Superior temporal gyrus (tissue), 1 donor: ENCODE measurements around the gene PRAMEF1.
"Not testable (repeated sequence)": the region's sequence is repeated elsewhere in the genome, so short reads cannot be mapped to it uniquely, and the experiment has no call there.

Source experiments
- DNase-seq: peaks from one replicate; pipeline ENCODE4 v3.0.0-alpha.2; 2016; ENCODE audit errors: extremely low spot score

The PRAMEF1 gene, protein sequence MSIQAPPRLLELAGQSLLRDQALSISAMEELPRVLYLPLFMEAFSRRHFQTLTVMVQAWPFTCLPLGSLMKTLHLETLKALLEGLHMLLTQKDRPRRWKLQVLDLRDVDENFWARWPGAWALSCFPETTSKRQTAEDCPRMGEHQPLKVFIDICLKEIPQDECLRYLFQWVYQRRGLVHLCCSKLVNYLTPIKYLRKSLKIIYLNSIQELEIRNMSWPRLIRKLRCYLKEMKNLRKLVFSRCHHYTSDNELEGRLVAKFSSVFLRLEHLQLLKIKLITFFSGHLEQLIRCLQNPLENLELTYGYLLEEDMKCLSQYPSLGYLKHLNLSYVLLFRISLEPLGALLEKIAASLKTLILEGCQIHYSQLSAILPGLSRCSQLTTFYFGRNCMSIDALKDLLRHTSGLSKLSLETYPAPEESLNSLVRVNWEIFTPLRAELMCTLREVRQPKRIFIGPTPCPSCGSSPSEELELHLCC

DNA sequence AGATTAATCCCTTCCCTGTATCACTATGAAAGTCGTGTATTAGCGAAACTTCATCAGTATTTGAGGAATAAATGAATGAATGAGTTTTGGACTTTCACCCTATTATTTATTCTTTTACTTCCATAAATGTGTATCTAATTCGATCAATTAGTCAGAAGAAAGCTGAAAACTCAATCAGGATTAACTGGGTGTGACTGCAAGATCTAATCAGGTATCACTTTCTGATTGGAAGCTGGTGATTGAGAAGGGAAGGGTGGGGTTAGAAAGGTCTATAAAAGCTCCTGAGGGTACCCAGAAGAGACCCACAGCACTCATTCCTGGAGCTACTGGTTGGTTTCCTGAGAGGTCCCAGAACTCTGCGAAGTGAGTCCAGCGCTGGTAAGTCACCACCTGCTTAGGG lies at the start of gene PRAMEF1:
TSS of gene PRAMEF1 (plus strand) at position 301 of the 400 bp plus-strand sequence. CDS start 1,831 bp downstream, outside the sequence.
- DNase-seq = not testable (repeated sequence)

DNA sequence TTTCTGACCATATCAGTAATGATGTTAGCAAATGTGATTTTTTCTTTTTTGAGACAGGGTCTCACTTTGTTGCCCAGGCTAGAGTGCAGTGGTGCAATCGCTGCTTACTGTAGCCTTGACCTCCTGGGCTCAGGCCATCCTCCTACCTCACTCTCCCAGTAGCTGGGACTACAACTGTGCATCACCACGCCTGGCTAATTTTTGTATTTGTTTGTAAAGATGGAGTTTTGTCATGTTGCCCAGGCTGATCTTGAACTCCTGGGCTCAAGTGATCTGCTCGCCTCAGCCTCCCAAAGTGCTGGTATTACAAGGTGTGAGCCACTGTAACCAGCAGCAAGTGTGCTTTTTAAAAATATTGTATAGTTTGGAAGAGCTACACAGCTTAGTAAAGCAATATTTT lies 49.3 kb upstream of the PRAMEF1 start:
- DNase-seq = no peak

DNA sequence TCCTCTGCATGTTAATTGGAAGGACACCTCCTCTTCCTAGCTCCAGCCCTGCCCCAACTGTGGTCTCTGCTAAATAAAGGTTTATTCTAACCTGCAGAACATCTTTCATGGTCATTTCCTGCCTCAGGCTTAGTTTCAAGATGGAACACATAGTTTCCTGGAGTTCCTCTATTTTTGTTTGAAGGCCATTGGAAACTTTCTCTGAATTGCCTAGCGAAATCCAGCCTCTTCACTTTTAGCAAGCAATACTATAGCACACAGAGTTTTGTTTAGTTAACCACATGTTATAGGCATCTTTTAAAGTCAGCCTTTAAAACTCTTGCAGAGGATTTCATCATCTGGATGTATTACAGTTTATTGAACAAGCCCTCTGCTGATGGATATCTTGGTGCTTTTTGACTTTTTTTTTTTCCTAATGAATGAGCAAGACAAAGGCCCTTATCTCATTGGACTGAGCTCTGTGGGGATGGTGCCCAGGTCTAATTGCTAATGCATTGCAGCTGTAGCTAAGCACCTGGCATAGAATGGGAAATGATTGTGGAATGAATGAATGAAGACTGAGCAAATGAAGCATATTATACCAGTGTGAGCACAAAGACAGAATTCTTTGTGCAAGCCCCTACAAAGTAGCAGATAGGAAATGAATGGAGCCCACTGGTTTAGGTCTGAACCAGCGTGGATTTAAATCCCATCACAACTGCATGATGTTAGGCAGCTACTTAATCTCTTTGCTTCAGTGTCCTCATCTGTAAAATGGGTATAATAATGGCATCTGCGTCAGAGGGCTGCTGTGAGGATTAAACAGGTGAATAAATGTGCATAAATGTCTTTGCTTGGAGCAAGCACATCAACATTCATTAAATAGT lies 45.8 kb upstream of the PRAMEF1 start:
- no peak for DNase-seq

DNA sequence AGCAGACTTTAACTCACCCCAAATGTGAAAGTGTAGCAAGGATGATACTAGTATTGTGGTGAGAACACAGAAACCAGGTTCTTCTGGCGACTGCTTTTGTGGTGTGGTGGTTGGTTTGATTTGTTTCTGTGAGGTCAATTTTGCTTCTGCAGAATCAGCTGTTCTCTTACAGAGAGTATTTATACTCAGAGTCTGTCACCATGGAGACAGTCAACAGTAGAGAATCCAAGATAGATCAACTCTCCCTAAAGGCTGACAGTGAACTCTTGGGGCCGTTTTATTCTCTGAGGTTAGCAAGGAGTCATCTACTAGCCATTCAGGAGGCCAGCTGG lies 45.2 kb upstream of the PRAMEF1 start, which contains the start of gene CFAP107:
TSS of gene CFAP107 (plus strand) at position 209 of the 332 bp plus-strand sequence. CDS start 231 bp downstream, outside the sequence.
- no peak for DNase-seq

GRCh38 chr1:12748778-12749355 lies 42.3 kb upstream of the PRAMEF1 start:
- DNase-seq = no peak

GRCh38 chr1:12754738-12755137 lies 36.5 kb upstream of the PRAMEF1 start:
- no peak for DNase-seq

GRCh38 chr1:12756273-12756672 lies 34.9 kb upstream of the PRAMEF1 start:
- DNase-seq = no peak

DNA sequence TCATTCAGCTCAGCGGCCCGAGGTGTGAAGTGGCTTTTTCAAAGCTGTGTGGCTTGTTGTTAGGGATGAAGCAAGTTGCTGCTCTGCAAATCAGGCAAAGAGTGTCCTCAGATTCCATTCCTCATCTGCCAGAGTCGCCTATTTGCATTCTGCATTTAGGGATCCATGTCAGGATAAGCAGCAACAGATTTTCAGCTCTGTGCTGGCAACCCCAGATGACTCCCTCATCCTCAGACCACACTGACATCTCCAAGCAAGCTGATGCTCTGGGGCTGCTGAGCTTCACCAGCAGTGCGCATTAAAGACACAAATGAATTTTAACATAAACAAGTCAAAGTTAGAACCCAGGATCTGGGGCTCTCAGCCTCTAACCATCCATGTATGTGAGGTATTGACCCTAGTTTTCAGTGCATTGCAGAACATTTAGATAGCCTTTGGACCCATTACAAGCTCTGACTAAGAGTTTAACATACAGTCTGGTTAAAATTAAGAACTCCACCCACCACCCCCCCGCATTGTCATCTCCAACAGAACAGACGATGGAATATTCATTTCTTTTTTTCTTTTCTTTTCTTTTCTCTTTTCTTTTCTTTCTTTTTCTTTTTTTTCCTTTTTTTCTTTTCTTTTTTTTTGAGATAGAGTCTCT lies 34.3 kb upstream of the PRAMEF1 start:
- no peak for DNase-seq

DNA sequence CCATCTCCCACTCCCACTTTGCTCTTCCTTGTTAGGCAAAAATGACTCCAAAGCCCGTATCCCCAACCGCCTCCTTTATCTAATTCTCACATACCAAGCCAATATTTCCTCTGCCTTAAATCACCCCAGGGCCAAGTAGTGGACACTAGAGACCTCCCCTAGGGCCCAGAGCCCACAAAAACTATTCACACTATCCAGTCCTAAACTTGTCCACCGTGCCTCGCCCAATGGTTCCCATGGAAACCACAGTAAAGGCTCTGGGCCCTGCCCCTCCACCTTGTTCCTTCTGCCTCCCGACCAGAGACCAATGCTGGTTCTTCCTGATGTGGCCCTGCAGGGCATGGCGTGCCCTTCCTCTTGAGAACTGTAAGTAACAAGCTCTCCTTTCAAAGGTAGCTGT lies 33.4 kb upstream of the PRAMEF1 start:
- no peak for DNase-seq

DNA sequence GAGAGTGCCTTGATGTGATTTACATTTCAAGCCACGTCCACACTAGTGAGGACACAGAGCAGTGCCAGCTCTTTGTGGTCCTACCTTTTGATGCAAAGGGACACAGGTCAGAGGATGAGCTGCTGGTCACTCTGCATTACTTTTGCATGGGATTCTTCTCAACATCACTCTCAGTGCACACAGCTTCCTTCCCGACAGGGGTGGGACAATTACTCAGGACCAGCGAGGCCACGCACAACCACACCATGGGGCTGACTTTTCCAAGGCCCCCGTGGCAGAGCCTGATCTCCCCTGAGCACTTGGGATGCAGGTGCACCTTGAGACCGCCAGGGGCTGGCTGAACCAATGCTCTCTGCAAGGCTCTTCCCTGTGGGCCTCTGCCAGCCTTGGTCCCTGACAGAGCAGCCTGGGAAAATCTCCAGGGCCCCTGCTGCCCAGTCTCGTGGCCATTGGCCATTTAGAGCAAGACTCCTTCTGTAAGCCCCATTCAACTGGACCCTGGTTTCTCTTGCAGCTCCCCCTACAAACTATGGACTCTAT lies 30.9 kb upstream of the PRAMEF1 start:
- DNase-seq = no peak

DNA sequence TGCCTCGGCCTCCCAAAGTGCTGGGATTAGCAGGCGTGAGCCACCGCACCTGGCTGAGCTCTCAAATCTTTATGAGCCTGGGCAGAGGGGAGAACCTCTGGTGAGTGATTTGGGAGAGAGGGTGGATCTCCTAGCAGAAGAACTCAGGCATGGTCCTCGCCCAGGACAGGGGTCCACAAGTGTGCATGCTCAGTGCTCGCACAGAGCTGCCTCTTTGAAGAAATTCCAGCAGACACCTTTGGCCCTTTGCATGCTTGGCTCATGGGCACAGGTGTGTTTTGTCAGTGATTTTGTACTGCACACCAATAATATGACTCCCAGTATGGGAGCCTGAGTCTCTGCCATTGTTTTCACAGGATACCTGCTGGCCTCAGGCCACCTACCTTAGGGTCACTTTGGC lies 29.4 kb upstream of the PRAMEF1 start:
- DNase-seq = no peak

- no peak for DNase-seq
Observed at GRCh38 chr1:12762766-12763165, 28.4 kb upstream of the PRAMEF1 start.

DNA sequence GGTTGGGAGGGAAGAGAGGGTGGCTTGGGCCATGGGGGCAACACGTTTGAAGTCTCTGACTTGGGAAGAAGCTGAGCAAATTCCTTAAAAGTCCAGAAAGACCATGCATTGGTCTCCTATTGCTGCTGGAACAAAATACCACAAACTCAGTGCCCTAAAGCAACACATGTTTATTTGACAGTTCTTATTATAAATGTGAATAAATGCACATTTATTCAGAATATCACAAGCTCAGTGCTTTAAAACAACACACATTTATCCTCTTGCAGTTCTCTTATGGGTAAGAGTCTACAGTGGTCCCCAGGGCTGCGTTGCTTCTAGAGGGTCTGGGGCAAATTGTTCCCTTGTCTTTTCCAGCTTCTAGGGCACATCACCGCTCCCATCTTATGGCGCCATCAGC lies 27.7 kb upstream of the PRAMEF1 start:
- DNase-seq = no peak

- no peak for DNase-seq
Observed at GRCh38 chr1:12764016-12764415, 27.2 kb upstream of the PRAMEF1 start.

- no peak for DNase-seq
Observed at GRCh38 chr1:12769031-12769430, 22.2 kb upstream of the PRAMEF1 start.

DNA sequence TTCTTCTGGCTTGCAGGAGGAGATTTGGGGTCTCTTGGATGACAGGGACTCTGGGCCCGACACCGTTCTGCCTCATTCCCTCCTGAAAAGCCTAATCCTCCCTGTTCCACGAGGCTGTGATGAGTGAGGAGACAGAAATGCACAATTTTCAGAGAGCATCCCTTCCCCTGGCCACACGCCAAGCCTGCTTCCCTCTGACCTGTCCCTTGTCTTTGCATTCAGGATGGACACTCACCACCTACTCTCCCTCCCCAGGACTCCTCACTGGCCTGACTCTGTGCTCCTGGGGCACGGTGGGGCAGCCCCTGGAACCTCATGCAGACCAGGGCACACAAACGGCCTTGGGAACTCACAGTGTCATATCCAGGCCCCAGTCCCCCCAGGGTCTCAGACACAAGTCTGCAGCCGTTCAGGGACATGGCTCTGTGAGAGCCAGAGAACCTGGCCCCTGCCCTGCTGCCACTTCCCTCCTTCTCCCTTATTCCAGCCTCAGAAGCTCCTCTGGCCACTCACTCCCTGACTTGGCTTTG lies 21.2 kb upstream of the PRAMEF1 start:
- DNase-seq = no peak

DNA sequence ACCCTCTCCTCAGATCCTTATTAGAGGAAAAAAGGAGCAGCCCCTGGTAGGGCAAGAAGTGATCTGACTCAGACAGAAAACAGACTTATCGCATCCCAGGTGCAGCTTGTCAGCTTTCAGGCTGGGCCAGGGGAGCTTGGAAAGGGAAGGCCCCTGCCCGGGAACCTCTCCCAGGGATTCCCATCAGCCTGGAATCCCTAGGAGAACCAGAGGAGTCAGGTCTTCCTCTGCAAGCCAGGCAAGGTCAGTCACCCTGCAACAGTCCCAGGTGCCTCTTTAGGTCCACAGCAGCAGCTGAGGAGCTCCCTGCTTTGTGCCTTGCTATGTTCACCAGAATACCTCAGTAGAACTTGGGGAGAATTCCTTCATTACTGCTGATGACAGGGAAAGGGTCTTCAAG lies 20.6 kb upstream of the PRAMEF1 start:
- no peak for DNase-seq

- DNase-seq = no peak
Observed at GRCh38 chr1:12771186-12771585, 20.0 kb upstream of the PRAMEF1 start.

DNA sequence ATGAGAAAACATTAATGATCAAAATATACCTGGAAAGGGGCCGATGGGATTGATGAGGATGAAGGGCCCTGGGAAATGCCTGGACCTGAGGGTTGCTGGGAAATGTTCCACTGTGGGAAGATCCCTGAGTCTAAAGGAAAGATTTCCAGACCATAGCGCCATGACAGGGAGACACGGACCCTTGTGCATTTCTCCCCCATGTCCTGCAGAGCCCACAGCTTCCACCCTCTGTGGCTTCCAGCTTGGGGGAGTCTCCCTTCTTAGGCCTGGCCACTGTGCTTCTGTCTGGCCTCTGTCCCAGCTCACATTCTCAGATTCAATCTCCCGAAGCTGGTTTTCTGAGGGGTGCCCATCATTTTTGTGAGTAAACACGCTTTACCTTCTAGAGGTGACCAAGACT lies 18.7 kb upstream of the PRAMEF1 start:
- DNase-seq = no peak

GRCh38 chr1:12773438-12773837 lies 17.8 kb upstream of the PRAMEF1 start, which contains the start of gene PRAMEF12:
Gene PRAMEF12, plus strand, starts transcription at chr1:12773738. Its CDS starts 1,130 bp downstream, at chr1:12774868.
- no peak for DNase-seq

- no peak for DNase-seq
Observed at GRCh38 chr1:12774801-12775345, 16.3 kb upstream of the PRAMEF1 start.
